IPS-NIHi11 (cell line): ENCODE results near the gene ABCA9.
"Not testable (repeated sequence)": the region's sequence is repeated elsewhere in the genome, so short reads cannot be mapped to it uniquely, and the experiment has no call there.

ENCODE experiments used
- DNase-seq: peaks from one replicate; pipeline ENCODE4 v3.0.0; 2012; ENCODE audit warnings: mixed read lengths, low spot score

The ABCA9 gene

GRCh38 chr17:69043098-69043734 lies 17.5 kb downstream of the ABCA9 start:
- no peak for DNase-seq

DNA sequence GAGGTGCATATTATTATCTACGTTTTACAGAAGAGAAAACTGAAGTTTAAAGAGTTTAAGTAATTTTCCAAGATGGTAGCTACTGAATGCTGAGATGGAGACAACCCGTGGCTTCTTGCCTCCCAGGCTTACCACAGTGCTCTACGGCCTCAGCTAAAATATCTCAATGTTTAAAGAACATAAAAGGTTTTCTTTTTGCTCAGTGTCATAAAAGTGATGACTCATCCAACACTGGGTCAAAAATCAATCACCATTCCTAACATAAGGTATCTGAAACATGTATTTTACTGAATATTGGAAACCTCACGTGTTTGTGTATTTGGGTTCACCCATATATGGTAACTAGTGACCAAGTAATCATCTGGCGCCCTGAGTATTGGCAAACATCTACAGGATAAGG lies 18.4 kb downstream of the ABCA9 start:
- DNase-seq = no peak

GRCh38 chr17:69031839-69032238 lies 28.9 kb downstream of the ABCA9 start:
- no peak for DNase-seq

GRCh38 chr17:69030169-69030568 lies 30.6 kb downstream of the ABCA9 start:
- DNase-seq = no peak

DNA sequence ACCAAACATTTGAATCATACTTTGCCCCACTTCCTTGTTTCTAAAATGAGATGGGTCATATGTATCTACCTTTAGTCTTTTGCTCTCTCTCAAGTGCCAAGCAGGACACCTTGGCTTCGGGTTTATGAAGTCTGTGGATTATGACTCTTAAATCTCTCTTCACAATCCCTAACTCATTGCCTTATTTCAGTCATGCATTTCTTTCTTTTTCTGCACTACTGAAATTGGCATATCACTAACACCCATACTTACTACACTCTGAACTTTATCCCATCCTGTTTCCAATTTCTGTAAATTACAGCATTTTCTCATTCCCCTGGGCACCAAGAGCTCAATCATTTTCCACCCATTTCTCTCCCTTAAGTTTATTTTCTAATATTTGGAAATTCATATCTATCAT lies 42.0 kb downstream of the ABCA9 start:
- no peak for DNase-seq

DNA sequence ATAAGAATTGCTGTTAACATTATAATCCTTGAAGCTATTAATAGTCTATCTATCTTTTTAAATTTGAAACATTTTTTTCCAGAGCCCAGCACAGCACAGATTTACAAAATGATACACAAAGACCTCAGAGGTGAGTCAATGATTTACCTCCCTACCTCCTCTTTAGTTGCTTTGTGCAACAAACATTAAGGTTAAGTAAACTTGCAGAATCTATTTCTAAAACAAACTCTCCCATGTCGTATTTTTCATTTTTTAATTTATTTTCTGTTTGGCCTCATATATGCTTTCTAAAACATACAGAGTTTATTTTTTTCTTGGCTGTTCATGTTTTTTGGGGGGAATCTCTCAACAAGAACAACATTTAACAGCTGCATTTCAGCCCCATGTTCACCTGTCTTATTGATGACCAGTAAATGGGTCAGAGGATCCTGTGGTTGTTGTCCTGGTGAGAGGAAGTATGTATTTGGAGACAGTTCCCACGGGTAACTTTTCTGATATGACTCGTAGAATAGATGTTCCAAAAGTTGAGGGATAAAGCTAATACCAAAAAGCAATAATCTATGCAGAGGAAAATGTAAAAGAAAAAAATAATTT lies 42.6 kb downstream of the ABCA9 start:
- DNase-seq = no peak

DNA sequence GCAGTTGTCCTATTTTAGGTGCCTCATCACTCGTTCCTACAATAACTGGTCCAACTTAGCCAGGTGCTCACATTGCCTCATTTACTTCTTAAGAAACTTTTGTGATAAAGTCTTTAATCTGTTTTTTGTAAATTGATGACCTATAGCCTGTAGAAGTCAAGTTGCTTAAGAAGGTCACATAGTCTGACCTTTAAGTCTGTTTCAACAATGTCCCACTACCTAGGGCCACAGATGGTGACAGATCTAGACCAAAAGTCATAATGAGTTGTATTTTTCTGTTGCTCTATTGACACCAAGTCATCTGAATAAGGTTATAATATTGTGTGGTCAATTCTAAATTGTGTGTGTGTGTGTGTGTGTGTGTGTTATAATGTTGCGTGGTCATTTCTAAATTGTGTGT lies 45.1 kb downstream of the ABCA9 start:
- DNase-seq = no peak

GRCh38 chr17:69012895-69013805 lies 47.6 kb downstream of the ABCA9 start:
- DNase-seq = no peak

- no peak for DNase-seq
These were observed 50.8 kb downstream of the ABCA9 start for GRCh38 chr17:69009930-69010329.

DNA sequence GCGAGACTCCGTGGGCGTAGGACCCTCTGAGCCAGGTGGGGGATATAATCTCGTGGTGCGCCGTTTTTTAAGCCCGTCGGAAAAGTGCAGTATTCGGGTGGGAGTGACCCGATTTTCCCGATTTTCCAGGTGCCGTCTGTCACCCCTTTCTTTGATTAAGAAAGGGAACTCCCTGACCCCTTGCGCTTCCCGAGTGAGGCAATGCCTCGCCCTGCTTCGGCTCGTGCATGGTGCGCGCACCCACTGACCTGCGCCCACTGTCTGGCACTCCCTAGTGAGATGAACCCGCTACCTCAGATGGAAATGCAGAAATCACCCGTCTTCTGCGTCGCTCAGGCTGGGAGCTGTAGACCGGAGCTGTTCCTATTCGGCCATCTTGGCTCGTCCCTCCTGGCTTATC lies 56.0 kb downstream of the ABCA9 start:
- not testable (repeated sequence) for DNase-seq

DNA sequence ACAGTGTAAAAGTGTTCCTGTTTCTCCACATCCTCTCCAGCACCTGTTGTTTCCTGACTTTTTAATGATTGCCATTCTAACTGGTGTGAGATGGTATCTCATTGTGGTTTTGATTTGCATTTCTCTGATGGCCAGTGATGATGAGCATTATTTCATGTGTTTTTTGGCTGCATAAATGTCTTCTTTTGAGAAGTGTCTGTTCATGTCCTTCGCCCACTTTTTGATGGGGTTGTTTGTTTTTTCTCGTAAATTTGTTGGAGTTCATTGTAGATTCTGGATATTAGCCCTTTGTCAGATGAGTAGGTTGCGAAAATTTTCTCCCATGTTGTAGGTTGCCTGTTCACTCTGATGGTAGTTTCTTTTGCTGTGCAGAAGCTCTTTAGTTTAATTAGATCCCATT lies 61.0 kb downstream of the ABCA9 start:
- not testable (repeated sequence) for DNase-seq

- DNase-seq = no peak
These were observed 67.6 kb downstream of the ABCA9 start for GRCh38 chr17:68993112-68993511.

DNA sequence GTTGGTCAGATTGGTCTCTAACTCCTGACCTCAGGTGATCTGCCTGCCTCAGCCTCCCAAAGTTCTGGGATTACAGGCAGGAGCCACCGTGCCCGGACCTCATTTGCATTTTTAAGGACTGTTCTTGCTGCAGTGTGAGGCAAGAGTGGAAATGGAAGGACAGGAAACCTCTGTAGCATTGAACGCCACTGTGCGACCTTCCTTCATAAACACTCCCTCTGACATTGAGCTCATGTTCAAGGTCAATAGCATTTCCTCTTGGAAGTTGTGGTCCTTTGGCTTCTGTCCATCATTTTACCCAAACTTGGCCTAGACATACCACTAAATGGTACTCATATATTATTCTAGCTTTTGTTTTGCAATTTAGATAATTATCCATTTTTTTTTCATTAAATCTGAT lies 72.8 kb downstream of the ABCA9 start:
- DNase-seq = no peak

- DNase-seq = no peak
These were observed 79.4 kb downstream of the ABCA9 start for GRCh38 chr17:68981288-68981687.

- DNase-seq = no peak
These were observed 87.5 kb downstream of the ABCA9 start for GRCh38 chr17:68973098-68973846.

GRCh38 chr17:68972119-68972704 lies 88.5 kb downstream of the ABCA9 start:
- peak; percentile 46 for DNase-seq

GRCh38 chr17:68969101-68969500 lies 91.6 kb downstream of the ABCA9 start:
- no peak for DNase-seq

- DNase-seq = no peak
These were observed 96.8 kb downstream of the ABCA9 start for GRCh38 chr17:68963958-68964357.

GRCh38 chr17:68961214-68961882 lies 99.4 kb downstream of the ABCA9 start:
- DNase-seq = no peak

DNA sequence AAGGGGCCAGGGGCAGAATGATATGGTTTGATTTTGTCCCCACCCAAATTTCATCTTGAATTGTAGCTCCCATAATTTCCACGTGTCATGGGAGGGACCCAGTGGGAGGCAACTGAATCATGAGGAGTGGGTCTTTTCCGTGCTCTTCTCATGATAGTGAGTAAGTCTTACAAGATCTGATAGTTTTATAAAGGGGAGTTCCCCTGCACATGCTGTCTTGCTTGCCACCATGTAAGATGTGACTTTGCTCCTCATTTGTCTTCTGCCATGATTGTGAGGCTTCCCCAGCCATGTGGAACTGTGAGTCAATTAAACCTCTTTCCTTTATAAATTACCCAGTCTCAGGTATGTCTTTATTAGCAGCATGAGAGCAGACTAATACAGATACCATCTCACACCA lies 101.6 kb downstream of the ABCA9 start:
- DNase-seq = not testable (repeated sequence)

GRCh38 chr17:68957944-68958343 lies 102.8 kb downstream of the ABCA9 start:
- DNase-seq = no peak
